Measurements from ENCODE around the gene IVL.

The IVL gene
- 0 to 0.75 (median 0) reads per million in 9 experiments for total RNA-seq

GRCh38 chr1:152907686-152908601 lies at the start of gene IVL:
IVL (plus strand) TSS chr1:152908546; CDS start chr1:152909798, 1,252 bp downstream.
- no peak for ATAC-seq (replicated peaks)

GRCh38 chr1:152859696-152860095 lies 48.6 kb upstream of the IVL start, which contains the start of gene LCE7A:
LCE7A (plus strand) TSS chr1:152859996; CDS start chr1:152860698, 702 bp downstream.
- Mint-ChIP-seq H3K9me3 (no peaks in the 10 kb centered on the region), H3K27ac (no peak within 1 kb of the TSS)
- no peak for ATAC-seq (replicated peaks)

More at GRCh38 chr1:152907686-152908601, at the start of gene IVL:
- DNase-seq: no peak
- peaks cover 0 to 1% of the 10 kb centered on the region in 2 donors for H3K4me1 Mint-ChIP-seq (ENCODE audit: low read depth in 2 of 2)
- peaks cover 28 to 90% of the 10 kb centered on the region in 2 donors for H3K27me3 Mint-ChIP-seq
- no peak within 1 kb of the TSS for H3K4me3 Mint-ChIP-seq
- H3K36me3 Mint-ChIP-seq (ENCODE audit: insufficient read depth): peaks cover 2% of the 10 kb centered on the region
- H3K27ac Mint-ChIP-seq: peak within 1 kb of the TSS in 1 of 2 donors; percentile 63
- peaks cover 6 to 7% of the 10 kb centered on the region in 2 donors for H3K9me3 Mint-ChIP-seq

GRCh38 chr1:152860129-152860528 lies 48.2 kb upstream of the IVL start:
- H3K27me3 Mint-ChIP-seq: peaks cover 13 to 49% of the 10 kb centered on the region in 2 donors
- H3K9me3 Mint-ChIP-seq: no peaks in the 10 kb centered on the region

More at GRCh38 chr1:152859696-152860095, 48.6 kb upstream of the IVL start, which contains the start of gene LCE7A:
- H3K27me3 Mint-ChIP-seq: peaks cover 13 to 49% of the 10 kb centered on the region in 2 donors
- no peak within 1 kb of the TSS for H3K4me3 Mint-ChIP-seq
- no peaks in the 10 kb centered on the region for H3K36me3 Mint-ChIP-seq (ENCODE audit: insufficient read depth)
- H3K4me1 Mint-ChIP-seq (ENCODE audit: low read depth in 2 of 2): no peaks in the 10 kb centered on the region
- no peak for DNase-seq

GRCh38 chr1:152861374-152861773 lies 47.0 kb upstream of the IVL start:
- no peaks in the 10 kb centered on the region for H3K36me3 Mint-ChIP-seq (ENCODE audit: insufficient read depth)
- no peaks in the 10 kb centered on the region for H3K4me1 Mint-ChIP-seq (ENCODE audit: low read depth in 2 of 2)
- H3K9me3 Mint-ChIP-seq: no peaks in the 10 kb centered on the region
- peaks cover 13 to 39% of the 10 kb centered on the region in 2 donors for H3K27me3 Mint-ChIP-seq
- H3K27ac Mint-ChIP-seq: no peak overlapping the region
- DNase-seq (no peak), ATAC-seq (replicated peaks) (no peak)
- no peak overlapping the region for H3K4me3 Mint-ChIP-seq

More at GRCh38 chr1:152860129-152860528, 48.2 kb upstream of the IVL start:
- Mint-ChIP-seq H3K36me3 (ENCODE audit: insufficient read depth) (no peaks in the 10 kb centered on the region), H3K4me3 (no peak overlapping the region), H3K27ac (no peak overlapping the region), H3K4me1 (ENCODE audit: low read depth in 2 of 2) (no peaks in the 10 kb centered on the region)
- ATAC-seq (replicated peaks) (no peak), DNase-seq (no peak)

GRCh38 chr1:152864443-152864842 lies 43.9 kb upstream of the IVL start:
- peaks cover 0 to 19% of the 10 kb centered on the region in 2 donors for H3K27me3 Mint-ChIP-seq
- no peaks in the 10 kb centered on the region for H3K9me3 Mint-ChIP-seq
- no peak overlapping the region for H3K4me3 Mint-ChIP-seq
- H3K36me3 Mint-ChIP-seq (ENCODE audit: insufficient read depth): no peaks in the 10 kb centered on the region
- ATAC-seq (replicated peaks) (no peak), DNase-seq (no peak)
- no peak overlapping the region for H3K27ac Mint-ChIP-seq
- H3K4me1 Mint-ChIP-seq (ENCODE audit: low read depth in 2 of 2): no peaks in the 10 kb centered on the region

- DNase-seq: no peak
- Mint-ChIP-seq H3K27me3 (peaks cover 0 to 5% of the 10 kb centered on the region in 2 donors), H3K4me3 (no peak overlapping the region), H3K4me1 (ENCODE audit: low read depth in 2 of 2) (no peaks in the 10 kb centered on the region), H3K27ac (no peak overlapping the region), H3K9me3 (no peaks in the 10 kb centered on the region), H3K36me3 (ENCODE audit: insufficient read depth) (no peaks in the 10 kb centered on the region)
- ATAC-seq (replicated peaks): no peak
These were observed 42.0 kb upstream of the IVL start for GRCh38 chr1:152866321-152866720.

- H3K27ac Mint-ChIP-seq: no peak overlapping the region
- no peak overlapping the region for H3K4me3 Mint-ChIP-seq
- no peaks in the 10 kb centered on the region for H3K36me3 Mint-ChIP-seq (ENCODE audit: insufficient read depth)
- H3K27me3 Mint-ChIP-seq: peaks cover 0 to 18% of the 10 kb centered on the region in 2 donors
- H3K9me3 Mint-ChIP-seq: no peaks in the 10 kb centered on the region
- ATAC-seq (replicated peaks) (peak; percentile 67), DNase-seq (peak; percentile 42 to 49 (median 43))
- H3K4me1 Mint-ChIP-seq (ENCODE audit: low read depth in 2 of 2): no peaks in the 10 kb centered on the region
These were observed 38.4 kb upstream of the IVL start for GRCh38 chr1:152869808-152870419.

- Mint-ChIP-seq H3K27me3 (peaks cover 0 to 26% of the 10 kb centered on the region in 2 donors), H3K27ac (no peak overlapping the region), H3K36me3 (ENCODE audit: insufficient read depth) (no peaks in the 10 kb centered on the region), H3K9me3 (no peaks in the 10 kb centered on the region), H3K4me3 (no peak overlapping the region), H3K4me1 (ENCODE audit: low read depth in 2 of 2) (no peaks in the 10 kb centered on the region)
- no peak for ATAC-seq (replicated peaks)
- no peak for DNase-seq
These were observed 37.3 kb upstream of the IVL start for GRCh38 chr1:152870831-152871730.

GRCh38 chr1:152871731-152872126 lies 36.6 kb upstream of the IVL start:
- DNase-seq (no peak), ATAC-seq (replicated peaks) (no peak)
- H3K4me1 Mint-ChIP-seq (ENCODE audit: low read depth in 2 of 2): no peaks in the 10 kb centered on the region
- no peaks in the 10 kb centered on the region for H3K9me3 Mint-ChIP-seq
- peaks cover 0 to 29% of the 10 kb centered on the region in 2 donors for H3K27me3 Mint-ChIP-seq
- no peaks in the 10 kb centered on the region for H3K36me3 Mint-ChIP-seq (ENCODE audit: insufficient read depth)
- no peak overlapping the region for H3K27ac Mint-ChIP-seq
- no peak overlapping the region for H3K4me3 Mint-ChIP-seq

GRCh38 chr1:152873495-152873894 lies 34.9 kb upstream of the IVL start:
- no peak for ATAC-seq (replicated peaks)
- Mint-ChIP-seq H3K36me3 (ENCODE audit: insufficient read depth) (no peaks in the 10 kb centered on the region), H3K27ac (no peak overlapping the region), H3K9me3 (no peaks in the 10 kb centered on the region), H3K27me3 (peaks cover 7 to 41% of the 10 kb centered on the region in 2 donors), H3K4me3 (no peak overlapping the region), H3K4me1 (ENCODE audit: low read depth in 2 of 2) (no peaks in the 10 kb centered on the region)
- DNase-seq: no peak

- Mint-ChIP-seq H3K27ac (no peak overlapping the region), H3K36me3 (ENCODE audit: insufficient read depth) (no peaks in the 10 kb centered on the region), H3K9me3 (no peaks in the 10 kb centered on the region)
These were observed 31.5 kb upstream of the IVL start for GRCh38 chr1:152876827-152877226.

GRCh38 chr1:152878042-152878441 lies 30.3 kb upstream of the IVL start, which contains the start of gene SMCP:
SMCP (plus strand) TSS chr1:152878322; CDS start chr1:152884423, 6,101 bp downstream.
- Mint-ChIP-seq H3K27ac (no peak within 1 kb of the TSS), H3K4me3 (no peak within 1 kb of the TSS), H3K36me3 (ENCODE audit: insufficient read depth) (no peaks in the 10 kb centered on the region), H3K9me3 (no peaks in the 10 kb centered on the region), H3K27me3 (peaks cover 12 to 28% of the 10 kb centered on the region in 2 donors), H3K4me1 (ENCODE audit: low read depth in 2 of 2) (no peaks in the 10 kb centered on the region)
- ATAC-seq (replicated peaks) (no peak), DNase-seq (no peak)

More at GRCh38 chr1:152876827-152877226, 31.5 kb upstream of the IVL start:
- ATAC-seq (replicated peaks) (no peak), DNase-seq (no peak)
- peaks cover 12 to 33% of the 10 kb centered on the region in 2 donors for H3K27me3 Mint-ChIP-seq
- no peaks in the 10 kb centered on the region for H3K4me1 Mint-ChIP-seq (ENCODE audit: low read depth in 2 of 2)
- H3K4me3 Mint-ChIP-seq: no peak overlapping the region
